Right lobe of liver (tissue), 6 donors: ENCODE data around the gene GOLGA1. TPM values are rescaled to one million over a fixed set of nuclear protein-coding genes. Genes with fewer than 3 reads are reported as not detected.
"Not testable (repeated sequence)": the region's sequence is repeated elsewhere in the genome, so short reads cannot be mapped to it uniquely, and the experiment has no call there.

Experiments used
- ATAC-seq, 4 donors: fragments of 200-7000 bp; cut with Tn5 transposase; one replicate each; pipeline ENCODE4 v1.9.1; 2020; ENCODE audit warnings: mild to moderate bottlenecking in 4 of 4, moderate library complexity in 4 of 4
- DNase-seq, 3 donors: peaks; one replicate each; pipeline ENCODE4 v3.0.0-alpha.2; 2020
- H3K27ac ChIP-seq, 3 donors: fragments of 200-600 bp; one replicate each; pipeline ENCODE4 v1.8.0; 2022
- H3K27me3 ChIP-seq, 2 donors: fragments of 200-600 bp; one replicate each; pipeline ENCODE4 v1.8.0; 2022
- H3K36me3 ChIP-seq, 4 donors: fragments of 200-600 bp; sonication (generic) in 1 of 4; one replicate each; pipeline versions ENCODE4 v1.5.1 to v1.8.0; 2017 to 2022; ENCODE audit warnings: control low read depth in 1 of 4
- H3K4me1 ChIP-seq, 4 donors: fragments of 200-600 bp; sonication (generic) in 1 of 4; one replicate each; pipeline versions ENCODE4 v1.5.1 to v1.8.0; 2017 to 2022; ENCODE audit warnings: control low read depth in 1 of 4
- H3K4me3 ChIP-seq, 3 donors: fragments of 200-600 bp; one replicate each; pipeline ENCODE4 v1.8.0; 2022
- H3K9me3 ChIP-seq, 4 donors: fragments of 200-600 bp; sonication (generic) in 1 of 4; one replicate each; pipeline versions ENCODE4 v1.5.1 to v1.8.0; 2017 to 2022; ENCODE audit warnings: control low read depth in 1 of 4
- POLR2A ChIP-seq: fragments of 450-650 bp; IDR thresholded peaks from one replicate; pipeline ENCODE4 v1.6.1; 2017; ENCODE audit warnings: antibody characterized with exemption, mild to moderate bottlenecking
- WGBS: methylation state at CpG from one replicate; pipeline ENCODE4 v1.1.6; 2018; ENCODE audit warnings: low coverage, low lambda C conversion rate; ENCODE audit not compliant: insufficient coverage; ENCODE audit errors: missing lambda C conversion rate; 5-methylcytosine and 5-hydroxymethylcytosine counted together
- intact Hi-C, 2 donors: fragments of 100-400 bp; cut with DNase I; formaldehyde crosslinking; loops; one replicate each; pipeline versions ENCODE4 v1.11.2 to v1.14.1; 2022
- total RNA-seq, 6 experiments: library from RNA; depleted of rRNA in 2 of 6; stranded (reverse); fragments of >200 nt in 2 of 6; fragmentation: NEBNext Ultra II Directional in 3 of 6; extraction: Animal tissue kit (Norgen Biotek cat#: 25700) in 3 of 6; gene quantifications; one replicate each; pipeline versions ENCODE4 v1.1.0 to v1.2.4, GENCODE V29; 2016 to 2023
- TF ChIP-seq, protein P1 (sequence below), 4 donors: fragments of 200-600 bp in 3 of 4; fragments of 450-650 bp in 1 of 4; IDR thresholded peaks; one replicate each; pipeline versions ENCODE4 v1.5.1 to v1.8.0; 2016 to 2022; ENCODE audit warnings: antibody characterized with exemption in 4 of 4, mild to moderate bottlenecking in 2 of 4
- donor health status: DM: no; HTN: yes; CAD: no.
- donor health status: DM: no; HTN: no; CAD: no.
- donor health status: DM: no; HTN: no; CAD: no.
- donor health status: DM: no; HTN: yes; CAD: no.
- donor health status: DM: no; HTN: yes; CAD: no.

Gene GOLGA1
- total RNA-seq, 6 experiments from 2014 or later: 10.2 to 16.2 (median 12.5) TPM

- H3K27ac ChIP-seq: no peak overlapping the region
- intact Hi-C loops: no loop called here
- no peaks in the 10 kb centered on the region for H3K36me3 ChIP-seq
- H3K4me3 ChIP-seq: no peak overlapping the region
- no peak for TF ChIP-seq POLR2A
- TF ChIP-seq, protein P1, sequence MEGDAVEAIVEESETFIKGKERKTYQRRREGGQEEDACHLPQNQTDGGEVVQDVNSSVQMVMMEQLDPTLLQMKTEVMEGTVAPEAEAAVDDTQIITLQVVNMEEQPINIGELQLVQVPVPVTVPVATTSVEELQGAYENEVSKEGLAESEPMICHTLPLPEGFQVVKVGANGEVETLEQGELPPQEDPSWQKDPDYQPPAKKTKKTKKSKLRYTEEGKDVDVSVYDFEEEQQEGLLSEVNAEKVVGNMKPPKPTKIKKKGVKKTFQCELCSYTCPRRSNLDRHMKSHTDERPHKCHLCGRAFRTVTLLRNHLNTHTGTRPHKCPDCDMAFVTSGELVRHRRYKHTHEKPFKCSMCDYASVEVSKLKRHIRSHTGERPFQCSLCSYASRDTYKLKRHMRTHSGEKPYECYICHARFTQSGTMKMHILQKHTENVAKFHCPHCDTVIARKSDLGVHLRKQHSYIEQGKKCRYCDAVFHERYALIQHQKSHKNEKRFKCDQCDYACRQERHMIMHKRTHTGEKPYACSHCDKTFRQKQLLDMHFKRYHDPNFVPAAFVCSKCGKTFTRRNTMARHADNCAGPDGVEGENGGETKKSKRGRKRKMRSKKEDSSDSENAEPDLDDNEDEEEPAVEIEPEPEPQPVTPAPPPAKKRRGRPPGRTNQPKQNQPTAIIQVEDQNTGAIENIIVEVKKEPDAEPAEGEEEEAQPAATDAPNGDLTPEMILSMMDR (IDR thresholded peaks at IDR 0.05): no peak
- DNase-seq: no peak
- no peaks in the 10 kb centered on the region for H3K9me3 ChIP-seq
- no peaks in the 10 kb centered on the region for H3K27me3 ChIP-seq
- ATAC-seq: no peak
- 84% methylated on average over 5 of the region's 6 CpGs for WGBS
- no peaks in the 10 kb centered on the region for H3K4me1 ChIP-seq
Observed at GRCh38 chr9:124973807-124974206, 32.9 kb upstream of the GOLGA1 start.

DNA sequence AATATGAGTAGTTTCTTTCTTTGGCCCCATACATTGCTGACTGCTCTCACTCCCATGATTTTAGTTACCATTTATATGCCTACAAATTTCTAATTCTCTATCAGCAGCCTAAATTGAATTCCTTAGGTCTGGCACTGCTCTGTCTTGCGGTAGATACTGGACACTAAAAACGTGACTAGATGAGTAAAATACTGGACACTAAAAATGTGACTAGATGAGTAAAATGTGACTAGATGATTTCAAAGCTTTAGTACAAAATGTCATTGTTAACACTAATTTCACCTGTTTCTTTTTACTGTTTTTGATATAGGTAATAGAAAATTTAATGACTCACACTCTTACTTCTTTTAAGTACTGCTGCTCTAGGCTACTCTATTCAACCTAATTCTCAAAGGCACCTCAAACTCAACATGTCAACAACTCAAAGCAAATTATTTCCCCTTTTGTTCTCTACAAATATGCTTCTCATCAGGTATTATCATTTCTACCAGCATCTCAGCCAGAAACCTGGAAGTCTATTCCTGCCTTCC, 31.4 kb upstream of the GOLGA1 start:
- no peak for ATAC-seq
- Histone ChIP-seq H3K4me3 (no peak overlapping the region), H3K36me3 (no peaks in the 10 kb centered on the region), H3K4me1 (no peaks in the 10 kb centered on the region), H3K27me3 (no peaks in the 10 kb centered on the region), H3K27ac (no peak overlapping the region), H3K9me3 (no peaks in the 10 kb centered on the region)
- intact Hi-C loops: no loop called here
- no peak for TF ChIP-seq POLR2A
- TF ChIP-seq, protein P1 (IDR thresholded peaks at IDR 0.05): no peak
- no peak for DNase-seq
- 91% methylated on average over 2 of the region's 2 CpGs for WGBS

GRCh38 chr9:124969401-124969800, 28.5 kb upstream of the GOLGA1 start:
- Histone ChIP-seq H3K4me3 (no peak overlapping the region), H3K27ac (no peak overlapping the region), H3K4me1 (no peaks in the 10 kb centered on the region), H3K36me3 (no peaks in the 10 kb centered on the region), H3K9me3 (no peaks in the 10 kb centered on the region), H3K27me3 (no peaks in the 10 kb centered on the region)
- intact Hi-C loops: no loop called here
- no peak for ATAC-seq
- 73% methylated on average over 2 of the region's 2 CpGs for WGBS
- TF ChIP-seq, protein P1 (IDR thresholded peaks at IDR 0.05): no peak
- no peak for TF ChIP-seq POLR2A
- DNase-seq: no peak

- H3K27me3 ChIP-seq: no peaks in the 10 kb centered on the region
- no peaks in the 10 kb centered on the region for H3K9me3 ChIP-seq
- TF ChIP-seq POLR2A: no peak
- TF ChIP-seq, protein P1 (IDR thresholded peaks at IDR 0.05): no peak
- H3K4me1 ChIP-seq: no peaks in the 10 kb centered on the region
- intact Hi-C loops: no loop called here
- whole genome bisulfite sequencing: 95% methylated on average over 2 of the region's 9 CpGs
- ATAC-seq (no peak), DNase-seq (no peak)
- no peaks in the 10 kb centered on the region for H3K36me3 ChIP-seq
- no peak overlapping the region for H3K4me3 ChIP-seq
- H3K27ac ChIP-seq: no peak overlapping the region
Observed at GRCh38 chr9:124968238-124968637, 27.4 kb upstream of the GOLGA1 start.

- H3K36me3 ChIP-seq, DNase-seq, H3K27ac ChIP-seq, H3K9me3 ChIP-seq, intact Hi-C loops, H3K4me1 ChIP-seq, ATAC-seq, H3K27me3 ChIP-seq, H3K4me3 ChIP-seq: not testable (repeated sequence)
- WGBS: 75% methylated on average over 5 of the region's 5 CpGs
Observed at GRCh38 chr9:124965775-124966568, 25.1 kb upstream of the GOLGA1 start.
